ENCODE data around the gene PLXNB3. TPM values are rescaled to one million over a fixed set of nuclear protein-coding genes. Genes with fewer than 3 reads are reported as not detected.
"Not testable (repeated sequence)": the region's sequence is repeated elsewhere in the genome, so short reads cannot be mapped to it uniquely, and the experiment has no call there.

PLXNB3 gene
- total RNA-seq, 1 donor from 2014 or later = 1.0 TPM

- Histone ChIP-seq H3K9me3 (ENCODE audit: control insufficient read depth in 3 of 3, low read length in 3 of 3) (no peaks in the 10 kb centered on the region), H3K4me3 (ENCODE audit: low read length in 3 of 3) (peak overlapping the region; percentile 59 to 75 (median 65)), H3K9ac (ENCODE audit: low read depth in 1 of 3, low read length in 3 of 3) (peak overlapping the region; percentile 74 to 86 (median 75)), H3K4me1 (ENCODE audit: control insufficient read depth in 3 of 3, insufficient read depth in 3 of 3, low read length in 3 of 3) (peaks cover 45 to 55% (median 53%) of the 10 kb centered on the region in 3 donors), H3K27me3 (ENCODE audit: control insufficient read depth in 3 of 3, insufficient read depth in 3 of 3, low read length in 3 of 3) (no peaks in the 10 kb centered on the region), H3K36me3 (ENCODE audit: control insufficient read depth in 3 of 3, insufficient read depth in 3 of 3, low read length in 3 of 3) (peaks cover 7 to 8% (median 8%) of the 10 kb centered on the region in 3 donors), H3K27ac (ENCODE audit: low read depth, low read length) (peak overlapping the region; percentile 92)
These were observed 38.8 kb upstream of the PLXNB3 start for GRCh38 chrX:153725039-153725831.

- no peaks in the 10 kb centered on the region for H3K27me3 ChIP-seq (ENCODE audit: control insufficient read depth in 3 of 3, insufficient read depth in 3 of 3, low read length in 3 of 3)
- peak overlapping the region; percentile 62 to 86 (median 74) for H3K9ac ChIP-seq (ENCODE audit: low read depth in 1 of 3, low read length in 3 of 3)
- H3K36me3 ChIP-seq (ENCODE audit: control insufficient read depth in 3 of 3, insufficient read depth in 3 of 3, low read length in 3 of 3) = peaks cover 4% of the 10 kb centered on the region in 3 donors
- no peaks in the 10 kb centered on the region for H3K9me3 ChIP-seq (ENCODE audit: control insufficient read depth in 3 of 3, low read length in 3 of 3)
- peak overlapping the region in 2 of 3 donors; percentile 65 to 75 for H3K4me3 ChIP-seq (ENCODE audit: low read length in 3 of 3)
- peak overlapping the region; percentile 92 for H3K27ac ChIP-seq (ENCODE audit: low read depth, low read length)
- peaks cover 45 to 55% (median 53%) of the 10 kb centered on the region in 3 donors for H3K4me1 ChIP-seq (ENCODE audit: control insufficient read depth in 3 of 3, insufficient read depth in 3 of 3, low read length in 3 of 3)
These were observed 38.2 kb upstream of the PLXNB3 start for GRCh38 chrX:153725832-153726285.

GRCh38 chrX:153726286-153727122, 37.5 kb upstream of the PLXNB3 start:
- Histone ChIP-seq H3K27me3 (ENCODE audit: control insufficient read depth in 3 of 3, insufficient read depth in 3 of 3, low read length in 3 of 3) (no peaks in the 10 kb centered on the region), H3K9me3 (ENCODE audit: control insufficient read depth in 3 of 3, low read length in 3 of 3) (no peaks in the 10 kb centered on the region), H3K4me1 (ENCODE audit: control insufficient read depth in 3 of 3, insufficient read depth in 3 of 3, low read length in 3 of 3) (peaks cover 45 to 55% (median 53%) of the 10 kb centered on the region in 3 donors), H3K4me3 (ENCODE audit: low read length in 3 of 3) (peak overlapping the region; percentile 43 to 65 (median 56)), H3K9ac (ENCODE audit: low read depth in 1 of 3, low read length in 3 of 3) (peak overlapping the region; percentile 62 to 86 (median 70)), H3K36me3 (ENCODE audit: control insufficient read depth in 3 of 3, insufficient read depth in 3 of 3, low read length in 3 of 3) (peaks cover 2 to 4% (median 4%) of the 10 kb centered on the region in 3 donors), H3K27ac (ENCODE audit: low read depth, low read length) (peak overlapping the region; percentile 92)

DNA sequence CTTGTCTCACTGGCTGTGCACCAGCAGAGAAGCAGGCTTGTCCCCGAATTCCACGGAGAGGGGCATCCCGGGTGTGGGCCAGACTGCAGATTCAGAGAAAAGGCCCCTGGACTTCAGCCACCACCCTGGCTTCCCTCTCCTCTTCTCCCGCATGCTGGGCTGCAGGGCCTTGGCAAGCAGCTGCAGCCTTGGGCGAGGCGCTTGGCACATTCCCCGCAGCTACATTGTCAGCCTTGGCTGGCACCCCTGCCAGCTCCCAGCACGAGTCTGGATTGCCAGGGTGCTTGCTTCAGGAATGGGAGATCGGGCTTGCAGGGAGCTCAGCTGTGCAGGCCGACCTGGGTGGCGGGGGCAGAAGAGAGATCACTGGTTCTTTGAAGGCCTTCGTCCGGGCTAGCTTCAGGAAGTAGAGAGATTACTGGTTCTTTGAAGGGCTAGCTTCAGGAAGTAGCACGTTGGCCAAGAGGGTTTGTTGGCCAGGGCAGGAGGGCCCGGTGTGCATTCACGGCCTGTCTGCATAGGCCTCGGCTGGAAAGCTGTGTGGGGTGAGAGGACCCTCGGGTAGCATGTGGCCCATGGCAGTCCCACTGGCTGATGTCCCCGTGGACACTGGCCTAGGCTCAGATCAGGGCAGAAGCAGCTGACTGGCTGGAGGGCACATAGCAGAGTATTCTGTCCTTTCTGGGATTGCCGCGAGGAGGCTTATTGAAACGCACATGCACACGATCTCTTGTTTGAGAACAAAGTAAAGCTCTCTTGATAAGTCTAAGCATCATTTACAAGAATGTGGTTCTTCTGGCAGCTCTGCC, 36.7 kb upstream of the PLXNB3 start:
- peak overlapping the region; percentile 62 to 86 (median 70) for H3K9ac ChIP-seq (ENCODE audit: low read depth in 1 of 3, low read length in 3 of 3)
- peaks cover 4 to 6% (median 5%) of the 10 kb centered on the region in 3 donors for H3K36me3 ChIP-seq (ENCODE audit: control insufficient read depth in 3 of 3, insufficient read depth in 3 of 3, low read length in 3 of 3)
- peak overlapping the region; percentile 92 for H3K27ac ChIP-seq (ENCODE audit: low read depth, low read length)
- H3K27me3 ChIP-seq (ENCODE audit: control insufficient read depth in 3 of 3, insufficient read depth in 3 of 3, low read length in 3 of 3) = no peaks in the 10 kb centered on the region
- peaks cover 45 to 55% (median 51%) of the 10 kb centered on the region in 3 donors for H3K4me1 ChIP-seq (ENCODE audit: control insufficient read depth in 3 of 3, insufficient read depth in 3 of 3, low read length in 3 of 3)
- H3K9me3 ChIP-seq (ENCODE audit: control insufficient read depth in 3 of 3, low read length in 3 of 3) = no peaks in the 10 kb centered on the region
- H3K4me3 ChIP-seq (ENCODE audit: low read length in 3 of 3) = peak overlapping the region; percentile 43 to 65 (median 61)

DNA sequence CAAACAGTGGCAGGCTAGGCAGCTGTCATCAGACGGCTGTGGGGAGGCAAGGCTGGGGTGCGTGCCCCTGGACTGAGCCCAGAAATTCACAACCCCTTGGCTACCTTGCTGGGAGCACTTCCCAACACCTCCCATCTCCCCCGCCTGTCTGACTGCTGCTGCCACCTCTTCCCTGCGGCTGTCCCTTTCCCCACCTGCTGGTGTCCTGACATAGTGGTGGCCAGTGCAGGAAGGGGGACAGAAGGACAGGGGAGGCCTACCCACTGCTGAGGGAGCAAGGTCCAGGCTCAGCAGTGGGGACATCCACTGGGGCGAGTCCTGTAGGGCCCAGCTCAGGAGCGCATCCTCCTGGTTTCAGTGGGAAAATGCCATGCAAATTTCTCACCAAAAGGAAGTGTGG, 36.0 kb upstream of the PLXNB3 start:
- Histone ChIP-seq H3K27me3 (ENCODE audit: control insufficient read depth in 3 of 3, insufficient read depth in 3 of 3, low read length in 3 of 3) (no peaks in the 10 kb centered on the region), H3K9ac (ENCODE audit: low read depth in 1 of 3, low read length in 3 of 3) (peak overlapping the region in 2 of 3 donors; percentile 46 to 86), H3K27ac (ENCODE audit: low read depth, low read length) (peak overlapping the region; percentile 92), H3K4me3 (ENCODE audit: low read length in 3 of 3) (peak overlapping the region in 1 of 3 donors; percentile 65), H3K4me1 (ENCODE audit: control insufficient read depth in 3 of 3, insufficient read depth in 3 of 3, low read length in 3 of 3) (peaks cover 39 to 49% (median 45%) of the 10 kb centered on the region in 3 donors), H3K9me3 (ENCODE audit: control insufficient read depth in 3 of 3, low read length in 3 of 3) (no peaks in the 10 kb centered on the region), H3K36me3 (ENCODE audit: control insufficient read depth in 3 of 3, insufficient read depth in 3 of 3, low read length in 3 of 3) (peaks cover 4 to 5% (median 4%) of the 10 kb centered on the region in 3 donors)

DNA sequence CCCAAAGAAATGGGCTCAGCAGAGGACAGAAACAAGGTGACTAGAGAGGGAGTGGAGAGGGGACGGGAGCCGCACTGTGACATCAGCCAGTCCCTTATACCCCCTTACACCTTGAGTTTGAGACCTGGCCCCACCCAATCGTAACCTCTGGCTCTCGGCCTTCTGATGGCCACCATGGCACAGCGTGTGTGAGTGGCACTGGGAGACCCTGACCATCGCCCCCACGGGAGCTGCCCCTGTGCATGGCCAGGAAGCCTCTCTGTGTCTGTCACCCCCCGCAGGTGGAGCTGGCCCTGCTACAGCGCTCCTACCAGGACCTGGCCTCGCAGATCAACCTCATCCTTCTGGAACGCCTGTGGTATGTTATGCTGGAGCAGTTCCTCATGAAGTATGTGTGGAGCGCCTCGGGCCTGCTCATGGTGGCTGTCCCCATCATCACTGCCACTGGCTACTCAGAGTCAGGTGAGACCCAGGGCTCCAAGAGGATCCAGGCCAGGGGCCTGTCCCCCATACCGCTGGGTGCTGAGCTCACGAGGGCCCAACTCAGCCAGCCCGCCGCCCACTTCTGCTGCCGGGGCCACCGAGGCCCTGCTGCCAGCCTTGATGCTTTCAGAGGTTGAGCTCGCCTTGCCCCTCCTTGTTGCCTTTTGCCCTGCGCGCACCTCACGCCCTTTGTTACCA, 35.0 kb upstream of the PLXNB3 start:
- Histone ChIP-seq H3K4me3 (ENCODE audit: low read length in 3 of 3) (no peak overlapping the region), H3K9ac (ENCODE audit: low read depth in 1 of 3, low read length in 3 of 3) (no peak overlapping the region), H3K4me1 (ENCODE audit: control insufficient read depth in 3 of 3, insufficient read depth in 3 of 3, low read length in 3 of 3) (peaks cover 36 to 46% (median 40%) of the 10 kb centered on the region in 3 donors), H3K9me3 (ENCODE audit: control insufficient read depth in 3 of 3, low read length in 3 of 3) (no peaks in the 10 kb centered on the region), H3K27ac (ENCODE audit: low read depth, low read length) (no peak overlapping the region), H3K36me3 (ENCODE audit: control insufficient read depth in 3 of 3, insufficient read depth in 3 of 3, low read length in 3 of 3) (peaks cover 4 to 5% (median 4%) of the 10 kb centered on the region in 3 donors), H3K27me3 (ENCODE audit: control insufficient read depth in 3 of 3, insufficient read depth in 3 of 3, low read length in 3 of 3) (no peaks in the 10 kb centered on the region)

DNA sequence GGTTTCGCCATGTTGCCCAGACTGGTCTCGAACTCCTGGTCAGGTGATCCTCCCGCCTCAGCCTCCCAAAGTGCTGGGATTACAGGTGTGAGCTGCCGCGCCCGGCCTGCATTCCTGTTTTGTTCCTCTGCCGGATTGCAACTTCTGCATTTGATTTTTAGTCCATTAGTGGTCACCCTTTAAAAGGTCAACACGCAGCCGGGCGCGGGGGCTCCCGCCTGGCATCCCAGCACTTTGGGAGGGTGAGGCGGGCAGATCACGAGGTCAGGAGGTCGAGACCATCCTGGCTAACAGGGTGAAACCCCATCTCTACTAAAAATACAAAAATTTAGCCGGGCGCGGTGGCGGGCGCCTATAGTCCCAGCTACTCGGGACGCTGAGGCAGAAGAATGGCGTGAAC, 33.9 kb upstream of the PLXNB3 start:
- H3K27ac ChIP-seq (ENCODE audit: low read depth, low read length); H3K27me3 ChIP-seq (ENCODE audit: control insufficient read depth in 3 of 3, insufficient read depth in 3 of 3, low read length in 3 of 3); H3K9ac ChIP-seq (ENCODE audit: low read depth in 1 of 3, low read length in 3 of 3); H3K36me3 ChIP-seq (ENCODE audit: control insufficient read depth in 3 of 3, insufficient read depth in 3 of 3, low read length in 3 of 3); H3K4me3 ChIP-seq (ENCODE audit: low read length in 3 of 3); H3K9me3 ChIP-seq (ENCODE audit: control insufficient read depth in 3 of 3, low read length in 3 of 3): not testable (repeated sequence)
- H3K4me1 ChIP-seq (ENCODE audit: control insufficient read depth in 3 of 3, insufficient read depth in 3 of 3, low read length in 3 of 3) = peaks cover 33 to 42% (median 37%) of the 10 kb centered on the region in 3 donors

- no peak overlapping the region for H3K27ac ChIP-seq (ENCODE audit: low read depth, low read length)
- H3K4me3 ChIP-seq (ENCODE audit: low read length in 3 of 3) = no peak overlapping the region
- peaks cover 25 to 30% (median 26%) of the 10 kb centered on the region in 3 donors for H3K4me1 ChIP-seq (ENCODE audit: control insufficient read depth in 3 of 3, insufficient read depth in 3 of 3, low read length in 3 of 3)
- H3K9me3 ChIP-seq (ENCODE audit: control insufficient read depth in 3 of 3, low read length in 3 of 3) = no peaks in the 10 kb centered on the region
- peaks cover 6 to 9% (median 6%) of the 10 kb centered on the region in 3 donors for H3K36me3 ChIP-seq (ENCODE audit: control insufficient read depth in 3 of 3, insufficient read depth in 3 of 3, low read length in 3 of 3)
- no peak overlapping the region for H3K9ac ChIP-seq (ENCODE audit: low read depth in 1 of 3, low read length in 3 of 3)
- H3K27me3 ChIP-seq (ENCODE audit: control insufficient read depth in 3 of 3, insufficient read depth in 3 of 3, low read length in 3 of 3) = no peaks in the 10 kb centered on the region
These were observed 32.8 kb upstream of the PLXNB3 start for GRCh38 chrX:153731117-153731844.
